A549 (cell line): ENCODE results near the gene CLDN2. TPM values are rescaled to one million over a fixed set of nuclear protein-coding genes. Genes with fewer than 3 reads are reported as not detected.

Experiments
- ATAC-seq, 2 experiments: fragments of 200-7000 bp in 1 of 2; fragments of >200 bp in 1 of 2; cut with Nextera tagmentation in 1 of 2; cut with Tn5 transposase in 1 of 2; 3 replicates each; pipeline versions ENCODE4 v1.8.0 to v1.9.1; 2018 to 2020; ENCODE audit warnings: mild to moderate bottlenecking in 1 of 2, moderate library complexity in 1 of 2
- CTCF ChIA-PET: fragments of 300-600 bp; sonication (Branson Sonifier 250); formaldehyde crosslinking; extraction: SDS; loops from one replicate; lab custom pipeline; 2021; ENCODE audit warnings: antibody characterized with exemption, inconsistent platforms; lab: Yijun Ruan, JAX
- POLR2A ChIA-PET: fragments of 350-600 bp; formaldehyde crosslinking; extraction: SDS; loops from one replicate; lab custom pipeline; 2021; ENCODE audit warnings: antibody characterized with exemption, inconsistent platforms; lab: Yijun Ruan, JAX
- DNase-seq, 2 experiments: peaks; one replicate each; pipeline versions ENCODE4 v3.0.0 to v3.0.0-alpha.2; 2011 to 2016; ENCODE audit warnings: low read depth in 1 of 2, low spot score in 1 of 2
- FAIRE-seq: peaks from 2 replicates; lab custom pipeline; 2011; peaks lifted over from hg19 to GRCh38; lab: Jason Lieb, UNC
- H3K27ac ChIP-seq, 2 experiments: fragments of >200 bp; sonication (Bioruptor Twin); formaldehyde crosslinking; 3 replicates each; pipeline ENCODE4 v1.5.1; 2016 to 2017
- H3K4me1 ChIP-seq: fragments of >200 bp; sonication (Bioruptor Twin); formaldehyde crosslinking; 3 replicates; pipeline ENCODE4 v1.6.1; 2016
- H3K4me2 ChIP-seq: fragments of >200 bp; sonication (Bioruptor Twin); formaldehyde crosslinking; 3 replicates; pipeline ENCODE4 v1.6.1; 2016
- H3K4me3 ChIP-seq: fragments of >200 bp; sonication (Bioruptor Twin); formaldehyde crosslinking; 3 replicates; pipeline ENCODE4 v1.5.1; 2016
- H3K9me3 ChIP-seq: fragments of >200 bp; sonication (Bioruptor Twin); formaldehyde crosslinking; 3 replicates; pipeline ENCODE4 v1.6.1; 2016
- ATOH8 ChIP-seq: fragments of 250-450 bp; sonication (Bioruptor Pico); IDR thresholded peaks from 2 replicates; pipeline ENCODE4 v1.5.0; 2020; ENCODE audit warnings: low read depth, mild to moderate bottlenecking, moderate library complexity
- CBX8 ChIP-seq: fragments of 200-600 bp; sonication (generic); IDR thresholded peaks from 2 replicates; pipeline ENCODE4 v1.6.1; 2016
- CEBPB ChIP-seq, 2 experiments: fragments of >200 bp in 1 of 2; sonication (Bioruptor Twin) in 1 of 2; formaldehyde crosslinking in 1 of 2; IDR thresholded peaks; 2 replicates each; pipeline ENCODE4 v1.6.1; 2012 to 2016
- CHD2 ChIP-seq: fragments of 150-350 bp; IDR thresholded peaks from 2 replicates; pipeline ENCODE4 v1.6.1; 2014; ENCODE audit warnings: low read length; ENCODE audit not compliant: partially characterized antibody
- EHF ChIP-seq: fragments of 250-450 bp; sonication (Bioruptor Pico); IDR thresholded peaks from 2 replicates; pipeline ENCODE4 v1.5.0; 2020; ENCODE audit warnings: mild to moderate bottlenecking
- EP300 ChIP-seq, 2 experiments: fragments of >200 bp; sonication (Bioruptor Twin); formaldehyde crosslinking; IDR thresholded peaks; 2 replicates in 1 of 2; 3 replicates in 1 of 2; pipeline ENCODE4 v1.6.1; 2016 to 2017
- ESRRA ChIP-seq: fragments of 150-350 bp; IDR thresholded peaks from 2 replicates; pipeline ENCODE4 v1.6.1; 2014; ENCODE audit warnings: mild to moderate bottlenecking, low read length, borderline replicate concordance
- FOSL2 ChIP-seq, 2 experiments: fragments of 450-650 bp in 1 of 2; fragments of >200 bp in 1 of 2; sonication (Bioruptor Twin) in 1 of 2; formaldehyde crosslinking; IDR thresholded peaks; 2 replicates each; pipeline versions ENCODE4 v1.5.0 to v1.6.1; 2016 to 2020; ENCODE audit warnings: mild to moderate bottlenecking in 1 of 2, moderate library complexity in 1 of 2
- GATA3 ChIP-seq: IDR thresholded peaks from 2 replicates; pipeline ENCODE4 v1.6.1; 2012; ENCODE audit warnings: borderline replicate concordance
- HDAC2 ChIP-seq: fragments of 200-600 bp; sonication (generic); IDR thresholded peaks from 2 replicates; pipeline ENCODE4 v1.6.1; 2016
- HOXA7 ChIP-seq: fragments of 250-450 bp; sonication (Bioruptor Pico); IDR thresholded peaks from 2 replicates; pipeline ENCODE4 v1.5.0; 2020; ENCODE audit warnings: mild to moderate bottlenecking, moderate library complexity
- HOXB5 ChIP-seq: fragments of 250-450 bp; sonication (Bioruptor Pico); IDR thresholded peaks from 2 replicates; pipeline ENCODE4 v1.5.0; 2020; ENCODE audit warnings: mild to moderate bottlenecking, moderate library complexity
- JUN ChIP-seq, 2 experiments: fragments of >200 bp; sonication (Bioruptor Twin); formaldehyde crosslinking; IDR thresholded peaks; 2 replicates in 1 of 2; 3 replicates in 1 of 2; pipeline ENCODE4 v1.6.1; 2016 to 2017
- JUNB ChIP-seq: fragments of >200 bp; sonication (Bioruptor Twin); formaldehyde crosslinking; IDR thresholded peaks from 2 replicates; pipeline ENCODE4 v1.6.1; 2016
- KDM5A ChIP-seq: fragments of 200-600 bp; sonication (generic); IDR thresholded peaks from 2 replicates; pipeline ENCODE4 v1.6.1; 2016; ENCODE audit warnings: antibody characterized with exemption, mild to moderate bottlenecking
- MAFK ChIP-seq: fragments of 450-650 bp; IDR thresholded peaks from 2 replicates; pipeline ENCODE4 v1.6.1; 2014; ENCODE audit not compliant: partially characterized antibody
- MAZ ChIP-seq: fragments of 150-350 bp; IDR thresholded peaks from 2 replicates; pipeline ENCODE4 v1.6.1; 2014; ENCODE audit warnings: antibody characterized with exemption, low read depth, low read length, borderline replicate concordance
- MYC ChIP-seq: IDR thresholded peaks from 2 replicates; pipeline ENCODE4 v1.6.1; 2012; ENCODE audit warnings: mild to moderate bottlenecking, inconsistent platforms, low read length, improper control_type of control experiment, borderline replicate concordance
- NR3C1 ChIP-seq: fragments of >200 bp; sonication (Bioruptor Twin); formaldehyde crosslinking; IDR thresholded peaks from 3 replicates; pipeline ENCODE4 v1.6.1; 2017
- POLR2A ChIP-seq: IDR thresholded peaks from 2 replicates; pipeline ENCODE4 v1.6.1; 2012; ENCODE audit warnings: mild to moderate bottlenecking, low read length
- POLR2AphosphoS2 ChIP-seq: conservative IDR thresholded peaks from 2 replicates; pipeline ENCODE4 v1.6.1; 2012; ENCODE audit warnings: low read length, improper control_type of control experiment, inconsistent platforms
- RAD21 ChIP-seq, 2 experiments: fragments of >200 bp in 1 of 2; sonication (Bioruptor Twin) in 1 of 2; formaldehyde crosslinking in 1 of 2; IDR thresholded peaks in 1 of 2; conservative IDR thresholded peaks in 1 of 2; 2 replicates in 1 of 2; 3 replicates in 1 of 2; pipeline ENCODE4 v1.6.1; 2012 to 2018; ENCODE audit warnings: inconsistent platforms in 1 of 2
- SREBF2 ChIP-seq: fragments of 450-650 bp; IDR thresholded peaks from 2 replicates; pipeline ENCODE4 v1.6.1; 2014; ENCODE audit warnings: mild to moderate bottlenecking, moderate library complexity
- TP53 ChIP-seq: fragments of 250-450 bp; sonication (Bioruptor Pico); IDR thresholded peaks from 2 replicates; pipeline ENCODE4 v1.5.0; 2021; ENCODE audit warnings: mild to moderate bottlenecking, moderate library complexity
- ZC3H11A ChIP-seq: fragments of 450-650 bp; IDR thresholded peaks from 2 replicates; pipeline ENCODE4 v1.6.1; 2014; ENCODE audit warnings: antibody characterized with exemption, mild to moderate bottlenecking
- WGBS: methylation state at CpG from one replicate; pipeline ENCODE4 v1.1.6; 2017; ENCODE audit errors: missing lambda C conversion rate; 5-methylcytosine and 5-hydroxymethylcytosine counted together
- polyA plus RNA-seq, 4 experiments: library from polyadenylated mRNA; depleted of rRNA in 3 of 4; stranded (reverse); fragments of >200 nt; fragmentation: RNase III in 1 of 4; extraction: RNeasy Plus Mini Kit Qiagen cat#74134 plus additional on column Dnase treatment in 1 of 4; gene quantifications; 2 replicates in 3 of 4; 3 replicates in 1 of 4; pipeline ENCODE4 v1.2.3, GENCODE V29; 2011 to 2017
- TF ChIP-seq, protein P1 (sequence below): IDR thresholded peaks from 2 replicates; pipeline ENCODE4 v1.6.1; 2012; ENCODE audit warnings: low read depth, borderline replicate concordance
- TF ChIP-seq, protein P2 (sequence below): fragments of 150-350 bp; IDR thresholded peaks from 2 replicates; pipeline ENCODE4 v1.6.1; 2014; ENCODE audit warnings: low read depth, mild to moderate bottlenecking, low read length
- TF ChIP-seq, protein P3 (sequence below): fragments of >200 bp; sonication (Bioruptor Twin); formaldehyde crosslinking; IDR thresholded peaks from 3 replicates; pipeline ENCODE4 v1.6.1; 2016

The CLDN2 gene
- polyA plus RNA-seq, 2 of the 4 experiments (the other 2 are of a cell fraction), result 28.1 to 28.6 TPM

- Histone ChIP-seq H3K4me1 (peaks cover 37% of the 10 kb centered on the region), H3K27ac (peak overlapping the region; percentile 27 to 74; a peak in 3 of 6 replicates), H3K4me2 (no peak overlapping the region), H3K9me3 (no peaks in the 10 kb centered on the region), H3K4me3 (no peak overlapping the region)
- TF ChIP-seq CHD2 (no peak), CEBPB (IDR thresholded peaks at IDR 0.05) (no peak), HOXB5 (CRISPR knock-in tag) (no peak), MAZ (no peak), SREBF2 (no peak), MAFK (no peak), NR3C1 (no peak), TP53 (CRISPR knock-in tag) (no peak), POLR2A (no peak), ESRRA (no peak), MYC (no peak), HDAC2 (no peak), FOSL2 (IDR thresholded peaks at IDR 0.05) (no peak), FOSL2 (CRISPR knock-in tag; IDR thresholded peaks at IDR 0.05) (no peak), EHF (CRISPR knock-in tag) (no peak), POLR2AphosphoS2 (no peak), HOXA7 (CRISPR knock-in tag) (no peak)
- TF ChIP-seq, protein P1, sequence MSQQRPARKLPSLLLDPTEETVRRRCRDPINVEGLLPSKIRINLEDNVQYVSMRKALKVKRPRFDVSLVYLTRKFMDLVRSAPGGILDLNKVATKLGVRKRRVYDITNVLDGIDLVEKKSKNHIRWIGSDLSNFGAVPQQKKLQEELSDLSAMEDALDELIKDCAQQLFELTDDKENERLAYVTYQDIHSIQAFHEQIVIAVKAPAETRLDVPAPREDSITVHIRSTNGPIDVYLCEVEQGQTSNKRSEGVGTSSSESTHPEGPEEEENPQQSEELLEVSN, result no peak
- TF ChIP-seq, protein P2, sequence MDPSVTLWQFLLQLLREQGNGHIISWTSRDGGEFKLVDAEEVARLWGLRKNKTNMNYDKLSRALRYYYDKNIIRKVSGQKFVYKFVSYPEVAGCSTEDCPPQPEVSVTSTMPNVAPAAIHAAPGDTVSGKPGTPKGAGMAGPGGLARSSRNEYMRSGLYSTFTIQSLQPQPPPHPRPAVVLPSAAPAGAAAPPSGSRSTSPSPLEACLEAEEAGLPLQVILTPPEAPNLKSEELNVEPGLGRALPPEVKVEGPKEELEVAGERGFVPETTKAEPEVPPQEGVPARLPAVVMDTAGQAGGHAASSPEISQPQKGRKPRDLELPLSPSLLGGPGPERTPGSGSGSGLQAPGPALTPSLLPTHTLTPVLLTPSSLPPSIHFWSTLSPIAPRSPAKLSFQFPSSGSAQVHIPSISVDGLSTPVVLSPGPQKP, result no peak
- TF ChIP-seq, protein P3, sequence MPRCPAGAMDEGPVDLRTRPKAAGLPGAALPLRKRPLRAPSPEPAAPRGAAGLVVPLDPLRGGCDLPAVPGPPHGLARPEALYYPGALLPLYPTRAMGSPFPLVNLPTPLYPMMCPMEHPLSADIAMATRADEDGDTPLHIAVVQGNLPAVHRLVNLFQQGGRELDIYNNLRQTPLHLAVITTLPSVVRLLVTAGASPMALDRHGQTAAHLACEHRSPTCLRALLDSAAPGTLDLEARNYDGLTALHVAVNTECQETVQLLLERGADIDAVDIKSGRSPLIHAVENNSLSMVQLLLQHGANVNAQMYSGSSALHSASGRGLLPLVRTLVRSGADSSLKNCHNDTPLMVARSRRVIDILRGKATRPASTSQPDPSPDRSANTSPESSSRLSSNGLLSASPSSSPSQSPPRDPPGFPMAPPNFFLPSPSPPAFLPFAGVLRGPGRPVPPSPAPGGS, result no peak
- no peak for DNase-seq
- ChIA-PET CTCF (interaction anchor here (0.8 to 1.0 kb wide), 2 partner anchors 8 to 37 kb away, joined by 3 to 4 read pairs; no protein-coding TSS in a partner anchor), POLR2A (no interaction called here)
- peak; percentile 56 for FAIRE-seq
- ATAC-seq, result no peak
- 89% methylated on average over 3 of the region's 3 CpGs for WGBS
These were observed 26.3 kb downstream of the CLDN2 start for GRCh38 chrX:106946464-106946863.

- Histone ChIP-seq H3K4me2 (peak overlapping the region; percentile 61), H3K4me1 (peaks cover 55% of the 10 kb centered on the region), H3K9me3 (no peaks in the 10 kb centered on the region), H3K4me3 (no peak overlapping the region), H3K27ac (peak overlapping the region; percentile 15 to 78; a peak in 5 of 6 replicates)
- FAIRE-seq, result peak; percentile 81
- DNase-seq, result peak in 1 of 2 experiments; percentile 53
- TF ChIP-seq ZC3H11A (no peak), EP300 (IDR thresholded peaks at IDR 0.05) (peak; percentile 30 to 33; a peak in 1 of 5 replicates), RAD21 (conservative IDR thresholded peaks at IDR 0.05 in 1 of 2, IDR thresholded peaks at IDR 0.05 in 1 of 2) (no peak), GATA3 (peak; percentile 69; the same call in 1 of the 2 replicates), JUNB (peak; percentile 81), ATOH8 (CRISPR knock-in tag) (no peak), CBX8 (no peak), KDM5A (no peak), JUN (IDR thresholded peaks at IDR 0.05) (peak in 1 of 2 experiments; percentile 60; a peak in 1 of 5 replicates), EHF (CRISPR knock-in tag) (no peak), MAFK (no peak), FOSL2 (IDR thresholded peaks at IDR 0.05) (peak; percentile 68), FOSL2 (CRISPR knock-in tag; IDR thresholded peaks at IDR 0.05) (peak; percentile 88)
- CTCF ChIA-PET, result interaction anchor here (1.0 to 7.2 kb wide), 4 partner anchors 11 to 54 kb away, joined by 3 to 57 read pairs (median 8); no protein-coding TSS in a partner anchor
- peak; percentile 47 to 80; a peak in 4 of 6 replicates for ATAC-seq
- 5% methylated on average over 3 of the region's 3 CpGs for WGBS
- POLR2A ChIA-PET, result no interaction called here
These were observed 28.4 kb downstream of the CLDN2 start for GRCh38 chrX:106948641-106949040.
